GM21367 (cell line): ENCODE results near the gene BMPR2.
"Not testable (repeated sequence)": the region's sequence is repeated elsewhere in the genome, so short reads cannot be mapped to it uniquely, and the experiment has no call there.

Experiments
- ATAC-seq: cut with Tn5 transposase; IDR thresholded peaks from one replicate; pipeline ENCODE4 v1.9.1; 2021; ENCODE audit not compliant: unreplicated experiment

Gene BMPR2

DNA sequence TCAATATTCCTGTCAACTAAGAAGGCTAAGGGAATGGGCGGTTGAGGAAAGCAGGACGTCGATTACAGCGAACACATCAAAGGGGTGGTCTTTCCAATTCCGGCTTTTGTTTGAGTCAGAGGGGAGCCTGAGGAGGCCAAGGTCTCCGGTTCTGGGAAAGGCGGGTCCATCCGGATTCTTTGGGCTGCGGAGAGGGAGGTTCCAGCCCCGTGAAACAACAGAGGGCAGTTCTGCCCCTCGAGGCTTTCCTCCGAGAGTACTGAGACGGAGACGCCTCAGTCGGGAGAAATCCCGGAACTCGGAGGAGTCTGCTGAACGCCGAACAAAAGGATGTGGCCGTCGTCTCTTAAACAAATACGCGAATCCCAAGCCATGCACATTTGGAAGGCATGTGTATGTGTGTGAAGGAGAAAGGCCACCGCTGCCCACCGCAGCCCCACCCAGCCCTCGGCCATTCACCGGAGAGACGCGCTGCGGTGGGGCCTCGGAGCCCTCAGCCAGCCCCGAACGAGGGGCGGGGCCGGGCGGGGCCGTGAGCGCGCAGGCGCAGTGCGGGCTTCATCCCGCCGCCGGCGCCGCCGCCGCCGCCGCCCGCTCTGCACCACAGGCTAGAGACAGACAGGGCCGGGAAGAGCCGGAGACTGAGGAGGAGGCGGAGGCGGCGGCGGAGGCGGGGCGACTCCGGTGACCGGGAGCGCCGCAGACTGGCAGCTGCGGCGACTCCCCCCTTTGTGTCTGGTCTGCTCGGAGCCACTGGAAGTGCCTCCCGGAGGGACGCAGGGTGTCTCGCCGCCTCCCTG lies at the start of gene BMPR2:
Gene BMPR2 (plus strand): TSS at position 719 of the 800 bp plus-strand sequence. CDS start 1,148 bp downstream, outside the sequence.
- ATAC-seq = peak; percentile 63

DNA sequence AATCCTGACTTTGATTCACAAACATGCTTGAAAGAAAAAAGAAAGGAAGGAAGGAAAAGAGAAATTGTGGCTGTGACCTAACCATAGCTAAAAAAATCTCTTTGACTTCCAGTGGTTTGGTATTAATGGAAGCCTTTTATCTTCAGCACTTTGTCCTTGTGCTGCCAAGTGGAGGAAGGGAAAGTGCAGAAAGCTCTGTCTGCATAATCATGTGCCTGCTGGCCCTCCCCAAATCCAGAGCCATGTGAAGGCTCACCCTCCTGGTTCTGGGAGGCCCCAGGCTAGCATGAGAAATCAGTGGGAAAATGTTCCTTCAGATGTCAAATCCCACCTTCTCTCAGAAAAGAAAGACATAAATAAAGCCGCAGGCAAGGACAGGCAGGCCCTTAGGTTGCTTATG lies 48.3 kb upstream of the BMPR2 start:
- ATAC-seq = no peak

DNA sequence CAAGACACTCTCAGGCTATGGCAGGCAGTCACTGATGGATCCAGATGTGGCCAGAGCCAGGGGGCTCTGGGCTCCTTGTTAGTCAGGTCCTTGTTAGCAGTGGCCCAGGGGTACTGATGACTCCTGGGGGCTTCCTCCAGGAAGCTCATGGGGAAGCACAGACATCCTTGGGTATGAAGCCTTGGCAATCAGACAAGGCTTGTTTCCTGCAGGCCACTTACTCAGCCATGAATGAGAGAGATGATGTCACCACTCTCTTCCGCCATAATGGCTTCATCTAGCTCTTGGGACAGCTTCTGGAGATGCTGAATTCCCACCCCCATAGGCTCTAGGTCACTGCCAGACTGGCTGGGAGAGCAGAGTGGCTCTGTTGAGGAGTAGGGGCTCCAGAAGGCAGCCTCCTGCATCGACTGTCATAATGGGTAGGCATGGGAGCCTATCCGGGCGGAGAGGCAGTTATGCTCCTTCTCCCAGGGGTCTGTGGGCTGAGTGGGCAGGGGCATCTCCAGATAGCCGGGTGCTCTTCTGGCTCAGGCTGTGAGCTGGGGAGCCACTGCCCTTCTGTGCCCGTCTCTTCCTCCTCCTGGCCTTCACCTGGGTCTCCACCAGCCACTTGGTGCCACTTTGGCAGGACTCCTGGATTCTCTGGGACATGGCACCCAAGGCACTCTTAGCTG lies 40.2 kb upstream of the BMPR2 start:
- no peak for ATAC-seq

DNA sequence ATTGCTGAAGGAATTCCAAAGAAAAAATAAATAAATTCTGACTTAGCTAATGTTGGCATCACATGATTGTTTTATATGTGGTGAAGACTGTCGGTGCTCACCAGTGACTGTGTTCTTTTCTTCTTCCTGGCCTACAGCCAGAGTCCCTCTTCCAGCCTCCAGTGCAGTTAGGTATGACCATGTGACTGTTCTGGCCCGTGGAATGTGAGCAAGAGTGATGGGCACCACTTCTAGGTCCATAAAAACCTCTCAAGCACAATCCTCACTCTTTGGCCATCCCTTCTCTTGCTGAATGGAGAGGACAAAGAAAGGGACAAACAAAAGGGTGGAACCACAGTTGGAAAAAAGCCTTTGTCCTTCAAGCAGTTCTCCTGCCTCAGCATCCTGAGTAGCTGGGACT lies 39.0 kb upstream of the BMPR2 start:
- no peak for ATAC-seq

DNA sequence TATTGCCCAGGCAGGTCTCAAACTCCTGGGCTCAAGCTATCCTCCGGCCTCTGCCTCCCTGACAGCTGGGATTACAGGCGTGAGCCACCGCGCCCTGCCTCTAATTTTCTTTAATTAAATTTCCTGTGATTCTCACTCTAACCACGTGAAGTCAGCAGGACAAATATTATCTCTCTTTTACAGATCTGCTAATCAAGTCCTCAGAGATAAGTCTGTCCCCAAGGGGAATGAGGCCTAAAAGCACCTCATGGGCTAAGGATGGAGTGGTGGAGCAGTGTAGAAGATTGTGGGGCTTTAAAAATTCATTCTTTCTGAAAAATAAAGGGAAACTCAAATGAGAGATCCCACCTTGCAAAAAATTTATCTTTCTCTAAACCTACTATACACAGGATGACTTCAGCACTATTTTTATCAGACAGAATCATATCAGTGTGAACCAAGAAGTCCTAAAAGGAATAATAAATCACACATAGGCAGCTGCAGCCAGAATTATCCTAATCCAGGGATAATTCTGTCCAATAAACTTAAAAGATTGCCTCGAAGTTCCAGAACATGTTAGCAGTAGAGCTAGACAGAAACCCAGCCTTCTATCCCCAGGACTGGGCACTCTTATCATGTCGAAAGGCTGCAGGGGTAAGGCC lies 38.3 kb upstream of the BMPR2 start:
- ATAC-seq = no peak

DNA sequence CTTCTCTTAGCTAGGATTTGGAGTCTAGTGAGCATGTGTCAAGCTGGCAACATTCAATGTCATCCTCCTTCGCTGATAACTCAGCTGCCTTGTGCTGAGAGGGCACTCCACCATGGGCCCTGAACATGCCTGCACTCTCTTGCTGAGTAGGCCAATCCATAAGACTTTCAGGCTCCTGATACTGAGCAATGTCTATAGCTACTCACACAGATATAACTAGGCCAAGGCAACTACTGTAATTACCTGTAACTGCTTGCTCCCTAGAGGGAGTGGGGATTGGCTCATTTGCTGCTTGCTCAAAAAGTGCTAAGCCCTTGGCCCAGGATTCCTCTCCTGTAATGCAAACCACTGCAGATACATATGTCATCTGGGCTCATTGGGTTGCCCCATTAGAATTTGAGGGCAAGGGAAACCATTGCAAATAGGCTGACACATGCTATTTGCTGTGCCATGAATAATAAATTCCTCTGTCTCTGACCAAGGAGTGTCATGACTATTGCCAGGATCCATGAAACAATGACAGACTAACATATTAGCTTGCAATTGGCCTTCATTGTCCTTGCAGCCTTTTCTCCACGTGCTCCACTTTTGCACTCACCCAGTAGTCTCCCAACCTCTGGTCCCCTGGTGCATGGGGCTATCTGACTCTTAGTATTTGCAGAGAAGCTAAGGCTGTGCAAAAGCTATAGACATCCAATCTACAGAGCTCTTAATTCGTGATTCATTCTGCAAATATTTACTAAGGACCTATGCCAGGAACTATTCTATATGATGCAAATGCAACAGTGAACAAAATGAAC lies 36.9 kb upstream of the BMPR2 start:
- ATAC-seq = no peak

DNA sequence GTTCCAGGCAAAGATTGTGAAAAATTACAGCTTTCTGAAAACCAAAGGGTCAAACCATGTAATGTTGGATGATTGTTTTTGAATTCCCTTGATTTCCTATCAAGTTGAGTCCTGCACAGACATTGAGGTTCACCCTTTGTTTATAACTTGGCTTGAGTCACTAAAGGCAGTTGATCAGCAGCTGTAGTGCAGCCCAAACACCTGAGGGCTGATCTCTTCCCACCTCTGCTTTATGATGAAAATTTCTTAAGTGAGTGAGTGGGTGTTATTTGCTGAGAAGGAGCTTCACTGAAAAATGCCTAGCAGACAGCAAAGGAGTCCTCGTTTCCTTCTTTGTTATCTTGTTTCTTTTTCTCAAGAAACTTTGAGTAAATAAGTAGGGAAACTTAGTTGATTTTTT lies 31.9 kb upstream of the BMPR2 start:
- ATAC-seq = no peak

DNA sequence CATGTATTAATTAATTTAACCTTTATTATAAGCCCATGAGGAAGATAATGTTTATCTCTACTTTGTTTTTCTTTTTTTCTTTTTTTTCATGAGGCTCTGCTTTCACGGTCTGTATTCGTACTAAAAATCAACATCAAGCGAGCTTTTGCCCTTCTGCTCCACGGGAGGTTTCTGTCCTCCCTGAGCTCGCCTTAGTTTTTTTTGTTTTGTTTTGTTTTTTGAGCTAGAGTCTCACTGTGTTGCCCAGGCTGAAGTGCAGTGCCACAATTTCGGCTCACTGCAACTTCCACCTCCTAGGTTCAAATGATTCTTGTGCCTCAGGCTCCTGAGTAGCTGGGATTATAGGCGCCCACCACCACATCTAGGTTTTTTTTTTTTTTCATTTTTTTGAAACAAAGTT lies 29.9 kb upstream of the BMPR2 start:
- ATAC-seq = no peak

DNA sequence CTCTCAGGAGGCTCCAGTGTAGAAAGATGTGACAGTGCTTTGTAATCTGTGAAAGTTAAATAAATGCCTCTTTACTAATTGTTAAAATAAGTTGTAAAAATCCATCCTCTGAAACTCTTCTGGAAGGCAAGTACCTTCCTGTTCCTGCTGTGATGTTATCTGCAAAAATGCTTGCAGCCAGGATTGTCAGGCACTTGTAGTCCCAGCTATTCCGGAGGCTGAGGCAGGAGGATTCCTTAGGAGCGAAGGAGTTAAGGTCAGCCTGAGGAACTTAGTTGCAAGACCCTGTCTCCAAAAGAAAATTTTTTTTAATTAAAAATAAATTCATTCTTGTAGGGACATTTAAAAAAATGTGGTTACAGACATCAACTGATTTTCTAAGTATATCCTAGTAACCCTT lies 22.7 kb upstream of the BMPR2 start:
- no peak for ATAC-seq

DNA sequence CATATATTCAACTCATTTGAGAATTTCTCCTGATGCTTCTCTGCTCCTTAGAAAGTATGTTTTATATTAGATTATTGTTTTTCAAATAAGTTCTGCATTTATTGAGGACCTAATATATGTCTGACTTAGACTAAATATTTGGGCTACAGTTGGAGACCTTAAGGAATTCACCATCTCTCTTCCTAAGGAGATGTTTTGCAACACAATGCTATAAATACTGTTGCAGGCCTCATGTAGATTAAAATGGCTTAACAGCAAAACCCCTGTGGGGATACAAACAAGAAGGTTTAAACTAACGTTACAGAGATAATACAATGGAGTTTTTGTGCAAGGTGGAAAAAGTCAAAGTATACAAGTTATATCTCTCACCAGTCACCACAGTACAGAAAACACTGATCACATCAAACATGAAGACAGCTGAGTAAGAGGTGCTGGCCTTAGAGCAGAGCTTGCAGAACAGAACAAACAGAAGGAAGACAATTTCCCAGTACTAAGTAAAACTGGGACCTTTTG lies 20.1 kb upstream of the BMPR2 start:
- ATAC-seq = no peak

DNA sequence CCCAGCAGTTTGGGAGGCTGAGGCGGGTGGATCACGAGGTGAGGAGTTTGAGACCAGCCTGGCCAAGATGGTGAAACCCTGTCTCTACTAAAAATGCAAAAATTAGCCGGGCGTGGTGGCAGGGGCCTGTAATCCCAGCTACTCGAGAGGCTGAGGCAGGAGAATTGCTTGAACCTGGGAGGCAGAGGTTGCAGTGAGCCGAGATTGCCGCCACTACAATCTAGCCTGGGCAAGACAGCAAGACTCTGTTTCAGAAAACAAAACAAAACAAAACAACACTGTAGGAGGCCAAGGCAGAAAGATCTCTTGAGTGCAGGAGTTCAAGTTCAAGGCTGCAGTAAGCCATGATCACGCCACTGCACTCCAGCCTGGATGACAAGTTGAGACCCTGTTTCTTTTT lies 17.2 kb upstream of the BMPR2 start:
- ATAC-seq = not testable (repeated sequence)

DNA sequence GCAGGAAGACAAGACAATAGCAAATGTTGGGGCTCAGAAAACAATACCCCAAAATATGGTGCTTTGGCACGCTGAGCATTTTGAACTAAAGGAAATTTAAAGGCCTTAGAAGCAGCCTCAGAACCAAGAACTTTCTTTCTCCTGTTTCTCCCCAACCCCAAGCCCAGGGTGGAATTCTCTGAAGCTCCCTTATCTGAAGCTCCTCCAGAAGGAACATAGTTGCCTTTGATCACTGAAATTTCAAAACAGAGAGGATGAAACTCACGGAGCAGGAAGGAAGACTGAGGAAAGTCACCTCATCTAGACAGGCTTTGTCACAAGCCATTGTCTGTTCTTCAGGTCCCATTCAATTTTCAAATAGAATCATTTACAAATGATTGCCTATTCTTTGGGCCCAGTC lies 15.5 kb upstream of the BMPR2 start:
- ATAC-seq = no peak

DNA sequence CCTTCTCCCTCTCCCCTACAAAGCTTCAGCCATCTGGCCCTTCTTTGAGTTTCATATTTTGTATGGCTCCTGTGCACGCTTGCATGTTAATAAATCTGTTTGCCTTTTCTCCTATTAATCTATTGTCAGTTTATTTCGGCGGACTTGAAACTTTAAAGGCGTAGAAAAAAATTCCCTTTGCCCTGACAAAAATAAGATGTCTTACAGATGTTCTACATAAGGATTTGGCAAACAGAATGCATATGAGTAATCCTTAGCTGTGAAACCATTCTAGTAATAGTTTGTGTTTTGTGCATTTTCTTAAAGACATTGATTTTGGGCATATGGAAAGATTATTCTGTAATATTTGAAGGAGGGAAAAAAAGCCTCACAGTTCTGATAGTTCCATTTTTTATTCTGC lies 15.0 kb upstream of the BMPR2 start:
- no peak for ATAC-seq

DNA sequence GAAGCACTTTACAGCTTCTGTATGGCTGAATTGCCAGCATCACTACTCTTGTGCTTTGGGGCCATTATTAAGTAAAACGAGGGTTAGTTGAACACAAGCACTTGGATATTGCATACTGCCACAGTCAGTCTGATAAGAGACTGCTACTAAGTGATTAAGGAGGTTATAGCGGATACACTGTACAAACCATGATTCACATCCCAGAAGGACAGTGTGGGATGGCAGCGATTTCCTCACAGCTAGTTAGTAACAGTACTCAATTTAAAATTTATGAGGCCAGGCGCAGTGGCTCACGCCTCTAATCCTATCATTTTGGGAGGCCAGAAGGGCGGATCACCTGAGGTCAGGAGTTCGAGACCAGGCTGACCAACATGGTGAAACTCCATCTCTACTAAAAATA lies 2.6 kb upstream of the BMPR2 start:
- no peak for ATAC-seq

DNA sequence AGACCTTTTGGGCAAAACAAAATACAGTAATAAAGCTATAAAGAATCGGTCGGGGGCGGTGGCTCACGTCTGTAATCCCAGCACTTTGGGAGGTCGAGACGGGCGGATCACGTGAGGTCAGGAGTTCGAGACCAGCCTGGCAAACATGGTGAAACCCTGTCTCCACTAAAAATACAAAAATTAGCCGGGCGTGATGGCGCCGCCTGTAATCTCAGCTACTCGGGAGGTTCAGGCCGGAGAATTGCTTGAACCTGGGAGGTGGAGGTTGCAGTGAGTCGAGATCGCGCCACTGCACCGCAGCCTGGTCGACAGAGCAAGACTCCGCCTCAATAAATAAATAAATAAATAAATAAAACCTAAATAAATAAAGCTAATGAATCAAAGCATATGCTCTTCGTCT lies 1.7 kb upstream of the BMPR2 start:
- not testable (repeated sequence) for ATAC-seq

DNA sequence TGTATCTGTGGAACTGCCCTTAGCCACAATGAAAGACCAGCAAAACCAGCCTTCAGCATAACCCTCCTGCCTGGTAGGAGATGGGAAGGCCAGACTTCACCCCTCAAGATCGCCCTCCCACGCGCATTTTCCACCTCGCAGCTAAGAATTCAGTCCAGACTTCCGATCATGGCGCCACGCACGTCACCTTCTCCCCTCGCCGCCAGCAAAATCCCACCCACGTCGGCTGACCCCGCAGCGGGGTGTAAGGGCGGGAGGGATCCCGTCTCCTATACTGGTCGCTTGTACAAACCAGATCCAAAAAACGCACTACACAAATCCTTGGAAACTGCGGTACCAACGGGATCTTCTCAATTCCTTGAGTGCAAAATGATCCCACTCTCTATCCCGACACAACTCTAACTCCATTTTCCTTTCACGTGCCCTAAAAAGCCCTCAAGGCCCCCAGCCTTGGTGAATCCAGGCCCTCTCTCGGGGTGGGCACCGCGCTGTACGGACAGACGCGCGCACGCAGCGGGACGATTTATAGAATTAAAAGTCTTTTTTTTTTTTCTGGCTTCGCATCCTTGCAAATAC lies 1.0 kb upstream of the BMPR2 start:
- ATAC-seq = no peak

DNA sequence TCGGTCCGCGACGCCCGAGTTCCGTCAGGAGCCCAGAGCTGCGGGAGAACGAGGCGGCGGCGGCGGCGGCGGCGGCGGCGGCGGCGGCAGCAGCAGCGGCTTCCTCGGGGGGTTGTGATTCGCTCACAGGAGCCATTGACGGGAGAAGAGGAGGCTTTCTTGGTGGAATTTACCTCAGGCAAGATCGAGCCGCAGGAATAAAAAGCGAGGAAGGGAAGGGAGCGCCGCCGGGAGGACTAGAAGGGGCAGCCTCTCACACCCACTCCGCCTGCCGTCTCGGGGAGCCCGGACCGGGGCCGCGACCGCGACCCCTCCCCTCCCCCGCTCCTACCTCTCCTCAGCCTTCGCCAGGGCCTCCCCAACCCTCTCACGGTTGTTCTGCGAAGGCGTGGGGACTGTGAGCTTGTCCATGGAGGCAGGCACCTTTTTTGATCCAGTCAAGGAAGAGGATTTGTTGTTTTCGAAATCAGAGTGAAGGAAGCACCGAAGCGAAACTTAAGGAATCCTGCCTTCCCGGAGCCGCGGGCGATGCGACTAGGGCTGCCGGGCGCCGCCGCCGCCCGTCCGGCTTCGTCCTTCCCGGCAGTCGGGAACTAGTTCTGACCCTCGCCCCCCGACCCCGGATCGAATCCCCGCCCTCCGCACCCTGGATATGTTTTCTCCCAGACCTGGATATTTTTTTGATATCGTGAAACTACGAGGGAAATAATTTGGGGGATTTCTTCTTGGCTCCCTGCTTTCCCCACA lies 506 bp downstream of the BMPR2 start:
- no peak for ATAC-seq

DNA sequence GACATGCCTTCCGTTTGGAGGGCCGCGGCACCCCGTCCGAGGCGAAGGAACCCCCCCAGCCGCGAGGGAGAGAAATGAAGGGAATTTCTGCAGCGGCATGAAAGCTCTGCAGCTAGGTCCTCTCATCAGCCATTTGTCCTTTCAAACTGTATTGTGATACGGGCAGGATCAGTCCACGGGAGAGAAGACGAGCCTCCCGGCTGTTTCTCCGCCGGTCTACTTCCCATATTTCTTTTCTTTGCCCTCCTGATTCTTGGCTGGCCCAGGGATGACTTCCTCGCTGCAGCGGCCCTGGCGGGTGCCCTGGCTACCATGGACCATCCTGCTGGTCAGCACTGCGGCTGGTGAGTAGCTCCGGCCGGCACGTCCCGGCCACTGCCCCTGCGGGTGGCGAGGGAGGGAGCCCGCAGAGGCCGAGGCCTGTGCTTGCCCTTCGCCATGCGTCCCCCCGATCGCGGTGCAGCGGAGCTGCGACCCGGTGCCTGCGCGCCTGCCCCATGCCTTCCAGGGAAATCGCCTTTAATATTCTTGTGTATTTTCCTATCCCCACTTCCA lies 1.2 kb downstream of the BMPR2 start:
- no peak for ATAC-seq

DNA sequence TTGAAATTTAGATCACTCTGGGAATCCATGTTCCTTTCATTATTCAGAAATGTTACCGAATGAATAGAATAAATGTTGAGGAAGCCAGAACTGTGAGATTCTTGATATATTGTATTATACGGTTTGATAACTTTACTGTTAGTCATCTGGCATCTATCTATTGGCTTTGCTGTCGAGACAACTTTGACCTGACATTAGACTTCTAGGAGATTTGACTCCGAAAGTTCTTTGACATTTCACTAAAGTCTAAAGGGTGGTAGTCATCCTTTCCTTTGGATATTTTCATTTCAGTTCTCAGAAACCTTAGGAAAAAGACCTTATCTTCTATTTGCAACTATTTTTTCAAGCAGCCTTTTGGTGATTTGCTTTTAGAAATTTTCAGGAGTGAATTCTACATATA lies 1.9 kb downstream of the BMPR2 start:
- ATAC-seq = no peak
